Activated CD8-positive, alpha-beta memory T cell treated with anti-CD3 and anti-CD28 coated beads, Interleukin-2, amount 50 U/mL, for 48 hours (primary cell): Measurements from ENCODE around the gene C9orf40.

Source experiments
- DNase-seq: peaks from one replicate; pipeline ENCODE4 v3.0.0-alpha.2; 2020

Gene C9orf40, protein sequence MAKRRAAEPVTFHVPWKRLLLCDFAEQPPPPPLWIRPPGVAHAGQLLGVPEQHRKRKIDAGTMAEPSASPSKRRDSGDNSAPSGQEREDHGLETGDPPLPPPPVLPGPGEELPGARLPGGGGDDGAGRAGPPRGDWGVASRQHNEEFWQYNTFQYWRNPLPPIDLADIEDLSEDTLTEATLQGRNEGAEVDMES

DNA sequence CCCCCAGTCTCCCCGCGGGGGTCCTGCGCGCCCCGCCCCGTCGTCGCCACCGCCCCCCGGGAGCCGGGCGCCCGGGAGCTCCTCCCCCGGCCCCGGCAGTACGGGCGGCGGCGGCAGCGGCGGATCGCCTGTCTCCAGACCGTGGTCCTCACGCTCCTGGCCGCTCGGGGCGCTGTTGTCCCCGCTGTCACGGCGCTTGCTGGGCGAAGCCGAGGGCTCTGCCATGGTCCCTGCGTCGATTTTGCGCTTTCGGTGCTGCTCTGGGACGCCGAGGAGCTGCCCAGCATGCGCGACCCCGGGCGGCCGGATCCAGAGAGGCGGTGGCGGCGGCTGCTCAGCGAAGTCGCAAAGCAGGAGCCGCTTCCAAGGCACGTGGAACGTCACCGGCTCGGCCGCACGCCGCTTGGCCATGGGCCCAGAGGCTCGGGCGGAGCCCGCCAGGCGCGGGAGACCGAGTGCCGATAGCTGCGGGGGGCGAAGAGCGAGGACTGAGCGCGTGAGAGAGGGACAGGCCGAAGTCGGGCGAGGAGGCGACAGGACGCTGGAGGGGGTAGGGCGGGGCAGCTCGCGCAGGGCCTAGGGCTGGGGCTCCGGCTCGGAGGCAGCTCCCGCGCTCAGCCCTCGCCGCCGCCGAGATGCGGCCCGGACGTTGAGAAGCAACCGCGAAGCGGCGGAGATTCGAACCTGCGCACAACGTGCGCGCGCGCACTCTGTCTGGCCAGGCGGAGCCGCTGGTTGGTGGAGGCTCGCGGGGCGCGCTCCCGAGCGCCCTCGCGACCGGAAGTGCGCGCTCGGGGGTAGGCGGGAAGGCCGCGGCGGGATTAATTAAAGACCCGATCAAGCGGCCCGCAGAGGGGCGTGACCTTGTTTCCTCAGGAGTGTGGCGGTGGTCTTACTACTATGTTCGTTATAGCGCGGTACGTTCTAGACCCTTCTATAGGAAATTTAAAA is at the start of gene C9orf40:
Gene C9orf40, minus strand, starts transcription at position 712 of the 951 bp plus-strand sequence. Its CDS starts 301 bp downstream, at position 411.
- DNase-seq = peak; percentile 94

DNA sequence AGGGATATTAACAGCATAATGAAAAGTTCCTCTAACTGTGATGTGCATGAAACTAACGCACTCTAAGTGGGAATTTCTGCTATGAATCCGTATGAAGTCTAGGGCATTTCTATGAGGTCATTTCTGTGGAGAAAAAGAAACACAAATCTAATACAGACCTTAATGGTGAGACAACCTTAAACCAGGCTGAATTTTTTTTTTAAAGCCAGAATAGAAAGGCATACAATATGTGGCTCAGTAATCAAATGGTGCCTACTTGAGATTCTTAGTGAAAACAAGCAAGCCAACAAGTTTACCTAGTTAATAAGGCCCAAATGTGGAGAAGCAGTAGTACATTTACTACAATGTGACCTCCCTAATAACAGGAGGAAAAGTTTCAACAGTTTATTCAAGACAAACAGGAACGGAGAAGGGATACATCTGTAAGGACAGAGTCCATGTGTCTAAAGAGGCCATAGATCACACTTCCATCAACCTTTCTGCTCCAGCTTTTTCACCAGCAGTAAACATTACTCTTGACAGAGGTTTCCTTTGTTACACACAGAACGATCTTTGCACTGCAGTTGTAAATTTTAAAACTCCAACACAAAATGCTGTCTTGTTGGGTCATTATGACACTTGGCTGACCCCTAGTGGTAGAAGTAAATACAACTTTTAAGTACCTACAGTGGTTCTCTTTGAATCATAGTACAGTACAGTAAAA is 49.2 kb upstream of the C9orf40 start:
- no peak for DNase-seq

DNA sequence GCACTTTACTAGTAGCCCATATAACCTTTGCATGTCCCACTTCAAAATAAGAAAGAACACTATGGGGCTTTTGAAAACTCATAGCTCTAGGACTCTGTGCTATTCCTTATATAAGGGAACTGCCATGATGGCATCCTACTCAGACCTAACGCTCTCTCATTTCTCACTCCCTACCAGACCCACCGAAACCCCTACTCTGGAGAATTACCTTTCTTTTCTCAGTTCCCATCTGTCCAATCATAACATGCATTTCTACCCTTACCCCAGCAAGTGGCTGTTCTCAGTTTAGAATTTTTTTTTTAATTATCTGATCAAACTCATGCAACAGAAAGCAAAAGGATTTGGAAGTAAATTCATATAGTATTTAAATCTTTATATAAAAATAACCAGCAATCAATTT is 48.1 kb upstream of the C9orf40 start:
- no peak for DNase-seq

DNA sequence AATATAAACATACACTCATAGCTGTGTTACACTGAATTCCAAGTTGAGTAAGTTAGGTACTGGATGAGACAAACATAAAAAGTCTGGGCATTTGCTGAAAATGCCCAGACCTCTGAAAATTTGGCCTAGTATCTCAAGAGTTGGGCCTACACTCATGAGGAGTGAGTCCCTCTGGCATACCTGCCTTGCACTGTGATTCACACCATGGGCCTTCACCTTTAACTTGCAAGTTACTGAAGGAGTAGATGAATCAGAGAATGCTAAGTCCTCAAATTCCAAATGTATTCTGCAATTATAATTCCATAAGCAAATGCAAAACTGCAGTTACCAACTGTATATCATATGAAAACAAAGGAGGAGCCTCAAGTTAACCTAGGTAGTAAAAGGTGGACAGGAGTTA is 32.3 kb upstream of the C9orf40 start:
- no peak for DNase-seq

DNA sequence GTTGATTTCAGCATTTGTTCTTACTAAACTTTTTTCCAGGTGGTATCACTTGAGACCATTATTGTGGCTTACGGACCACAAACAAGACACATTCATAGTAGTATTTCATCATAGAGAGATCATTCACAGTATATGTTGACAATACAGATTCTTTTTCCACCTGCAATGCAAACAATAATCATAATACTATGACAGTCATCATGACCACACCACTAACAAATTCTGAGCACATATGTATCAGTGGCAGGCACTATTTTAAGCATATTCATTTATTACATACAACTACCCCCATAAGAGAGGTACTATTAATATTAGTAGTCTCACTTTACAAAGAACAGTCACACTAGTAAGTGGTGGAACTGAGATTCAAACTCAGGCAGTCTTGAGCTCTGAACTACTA is 31.0 kb upstream of the C9orf40 start:
- no peak for DNase-seq

DNA sequence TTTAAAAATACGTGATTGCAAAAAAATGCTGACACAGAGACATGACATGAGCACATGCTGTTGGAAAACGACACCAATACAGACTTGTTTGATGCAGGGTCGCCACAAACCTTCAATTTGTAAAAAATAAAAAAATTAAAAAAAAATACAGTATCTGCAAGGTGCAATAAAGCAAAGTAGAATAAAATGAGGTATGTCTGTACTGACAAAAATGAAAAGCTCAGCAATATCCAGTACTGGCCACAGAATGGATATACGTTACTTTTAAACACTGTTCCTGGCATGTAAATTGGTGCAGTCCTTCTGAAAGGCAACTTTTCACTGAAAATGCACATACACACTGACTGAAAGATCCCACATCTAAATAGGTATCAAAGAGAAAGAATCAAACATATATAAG is 27.1 kb upstream of the C9orf40 start:
- DNase-seq = no peak

DNA sequence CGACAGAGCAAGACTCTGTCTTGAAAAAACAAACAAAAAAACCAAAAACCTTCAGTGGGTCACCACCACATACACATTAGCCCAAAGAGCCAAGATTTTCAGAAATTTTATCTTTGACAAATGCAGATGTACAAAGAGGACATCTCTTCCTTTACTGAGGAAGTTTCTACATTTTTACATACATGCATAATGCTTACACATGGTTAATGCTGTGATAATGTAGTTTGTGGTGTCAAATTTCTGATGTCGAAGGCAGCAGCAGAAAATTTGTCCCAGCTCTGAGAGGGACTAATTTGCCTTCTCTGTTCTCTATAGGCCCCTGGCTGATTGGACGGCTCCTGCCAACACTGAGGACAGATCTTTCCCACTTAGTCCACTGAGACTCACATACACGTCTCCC is 24.6 kb upstream of the C9orf40 start:
- no peak for DNase-seq

DNA sequence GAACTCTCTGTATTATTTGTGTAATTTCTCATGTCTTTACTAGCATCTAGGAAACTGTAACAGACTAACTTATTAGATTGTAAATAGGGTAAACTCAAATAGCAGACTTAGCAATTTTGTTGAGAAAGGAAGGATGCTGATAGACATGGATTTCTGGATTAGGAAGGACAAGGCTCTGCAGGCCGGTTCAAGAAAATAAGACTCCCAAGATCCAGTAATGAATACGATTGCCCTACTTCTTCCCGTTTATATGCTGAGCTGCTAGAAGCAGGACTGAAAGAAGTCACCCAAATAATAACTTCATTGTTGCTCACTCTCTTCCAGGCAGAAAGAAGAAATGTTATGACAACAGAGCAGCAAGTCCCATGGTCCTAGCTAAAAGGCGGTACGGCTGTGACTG is 22.8 kb upstream of the C9orf40 start:
- no peak for DNase-seq

DNA sequence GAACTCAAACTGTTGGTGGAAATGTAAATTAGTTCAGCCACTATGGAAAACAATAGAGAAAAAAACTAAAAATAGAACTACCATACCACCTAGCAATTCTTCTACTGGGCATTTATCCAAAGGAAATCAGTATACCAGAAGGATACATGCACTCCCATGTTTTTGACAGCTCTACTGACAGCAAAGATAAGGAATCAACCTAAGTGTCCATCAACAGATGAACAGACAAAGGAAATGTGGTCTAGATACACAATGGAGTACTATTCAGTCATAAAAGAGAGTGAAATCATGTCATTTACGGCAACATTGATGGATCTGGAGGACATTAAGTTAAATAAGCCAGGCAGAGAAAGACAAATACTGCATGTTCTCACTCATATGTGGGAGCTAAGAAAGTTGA is 21.8 kb upstream of the C9orf40 start:
- no peak for DNase-seq

DNA sequence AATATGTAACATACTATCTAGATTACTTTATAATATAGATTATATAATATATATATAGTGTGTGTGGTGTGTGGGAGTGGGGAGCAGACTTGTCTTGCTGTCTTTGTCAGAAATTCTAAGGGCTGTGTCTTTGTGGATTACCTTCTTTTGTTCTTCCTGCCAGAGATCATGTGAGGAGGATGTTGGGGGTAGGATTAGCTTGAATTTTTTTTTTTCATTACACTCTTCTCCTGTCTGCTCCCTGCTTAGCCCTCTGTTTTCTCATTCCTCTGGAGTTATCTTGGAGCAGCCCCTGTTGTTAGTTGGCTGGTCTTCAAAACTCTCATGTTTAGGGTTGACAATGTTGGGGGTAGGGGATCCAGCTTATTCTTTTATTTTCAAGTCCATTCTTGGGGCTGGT is 21.0 kb upstream of the C9orf40 start:
- no peak for DNase-seq

DNA sequence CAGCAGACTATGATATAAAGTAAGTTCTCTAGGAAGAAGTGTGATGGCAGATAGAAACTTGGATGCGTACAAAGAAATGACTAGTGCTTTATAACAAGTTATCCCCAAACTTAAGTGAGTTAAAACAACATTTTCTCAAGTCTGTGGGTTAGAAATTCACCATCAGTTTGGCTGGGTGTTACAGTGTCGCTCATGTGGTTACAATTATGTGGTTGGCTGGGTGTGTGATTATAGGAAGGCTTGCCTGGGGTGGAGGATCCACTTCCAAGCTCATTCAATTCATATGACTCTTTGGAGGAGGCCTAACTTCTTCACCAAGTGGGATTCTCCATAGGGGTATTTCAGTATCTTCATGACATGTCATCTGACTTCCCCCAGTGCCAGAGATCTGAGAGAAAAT is 10.3 kb upstream of the C9orf40 start:
- DNase-seq = no peak

DNA sequence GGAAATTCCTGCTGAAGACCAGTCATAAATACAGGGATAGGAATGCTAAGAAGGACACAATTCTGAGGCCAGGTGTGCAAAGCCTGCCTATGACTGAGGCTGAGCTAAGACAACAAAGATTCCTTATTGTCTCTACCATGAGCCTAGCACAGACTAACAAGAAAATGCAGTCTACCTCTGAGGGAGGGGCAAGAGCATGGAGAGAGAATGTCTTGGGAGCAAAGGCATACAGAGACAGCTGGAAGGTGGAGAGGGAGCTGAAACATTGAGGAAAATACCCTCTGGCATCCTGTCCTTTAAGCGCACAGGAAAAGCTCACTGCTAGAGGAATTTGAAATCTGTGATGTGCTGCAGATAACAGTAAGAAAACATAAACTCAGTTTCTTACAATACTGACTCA is 8.8 kb upstream of the C9orf40 start:
- DNase-seq = no peak

DNA sequence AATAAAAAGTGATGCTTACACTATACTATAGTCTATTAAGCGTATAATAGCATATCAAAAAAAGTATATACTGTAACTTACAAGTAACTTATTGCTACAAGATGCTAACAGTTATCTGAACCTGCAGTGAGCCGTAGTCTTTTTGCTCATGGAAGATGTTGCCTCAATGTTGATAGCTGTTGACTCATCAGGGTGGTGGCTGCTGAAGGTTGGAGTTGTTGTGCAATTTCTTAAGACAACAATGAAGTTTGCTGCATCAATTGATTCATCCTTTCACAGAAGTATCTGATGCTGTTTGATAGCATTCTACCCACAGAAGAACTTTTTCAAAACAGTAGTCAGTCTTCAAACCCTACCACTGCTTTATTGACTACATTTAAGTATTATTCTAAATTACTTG is 7.8 kb upstream of the C9orf40 start:
- no peak for DNase-seq

DNA sequence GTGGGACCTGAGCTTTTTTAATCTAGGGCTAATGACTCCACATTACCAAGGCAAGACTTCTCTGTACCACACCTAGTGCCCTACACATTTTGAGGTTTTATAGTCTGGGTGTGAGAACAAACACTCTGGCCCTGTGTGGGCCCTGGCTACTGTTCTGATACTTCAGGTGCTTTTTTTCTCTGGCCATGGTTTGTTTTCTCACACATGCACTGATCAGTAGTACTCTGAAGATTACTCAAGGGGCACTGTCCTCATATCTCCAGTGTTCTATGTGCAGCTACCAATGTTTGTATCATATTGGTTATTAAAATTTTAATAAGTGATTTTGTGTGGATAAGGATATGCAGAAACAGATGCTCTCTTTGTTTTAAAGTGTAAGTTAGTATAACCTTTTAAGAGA is 5.9 kb upstream of the C9orf40 start:
- DNase-seq = no peak

DNA sequence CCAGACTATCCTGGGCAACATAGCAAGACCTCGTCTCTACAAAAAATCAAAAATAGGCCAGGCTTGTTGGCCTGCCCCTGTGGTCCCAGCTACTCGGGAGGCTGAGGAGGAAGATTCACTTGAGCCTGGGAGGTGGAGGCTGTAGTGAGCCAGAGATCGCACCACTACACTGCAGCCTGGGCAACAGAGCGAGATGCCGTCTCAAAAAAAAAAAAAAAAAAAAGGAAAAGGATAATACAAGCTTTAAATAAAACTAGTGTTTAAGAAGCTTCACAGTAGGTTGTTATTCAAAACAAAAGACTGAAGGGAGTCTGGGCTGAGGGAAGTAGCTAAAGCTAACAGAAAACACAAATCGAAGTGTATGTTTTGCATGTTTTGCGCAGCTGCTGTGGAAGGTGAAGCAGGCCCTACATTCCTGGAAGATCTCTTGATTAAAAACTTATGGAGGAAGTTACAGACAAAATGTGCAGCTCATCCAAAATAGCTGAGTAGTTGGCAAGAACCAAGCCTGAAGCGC is 581 bp upstream of the C9orf40 start:
- DNase-seq = no peak

DNA sequence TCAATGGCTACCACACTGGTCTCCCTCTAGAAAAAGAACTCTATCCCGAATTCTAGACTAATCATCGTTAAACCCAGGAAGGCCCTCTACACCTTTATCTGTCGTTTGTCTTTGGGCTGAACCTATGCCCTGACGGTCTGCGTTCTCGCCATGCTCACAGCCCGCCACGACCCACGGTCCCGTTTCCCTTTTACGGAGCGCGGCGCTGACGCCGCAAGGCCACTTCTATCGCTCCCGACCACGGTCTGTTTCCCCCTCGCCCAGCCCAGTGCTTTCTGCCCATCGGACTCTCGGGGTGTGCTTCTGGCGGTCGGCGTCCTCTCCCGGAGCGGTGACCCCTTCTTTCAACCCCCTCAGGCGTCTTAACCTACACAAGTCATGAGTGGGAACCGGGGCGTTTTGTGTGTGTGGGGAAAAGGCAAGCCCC is 974 bp downstream of the C9orf40 start:
- peak; percentile 77 for DNase-seq

DNA sequence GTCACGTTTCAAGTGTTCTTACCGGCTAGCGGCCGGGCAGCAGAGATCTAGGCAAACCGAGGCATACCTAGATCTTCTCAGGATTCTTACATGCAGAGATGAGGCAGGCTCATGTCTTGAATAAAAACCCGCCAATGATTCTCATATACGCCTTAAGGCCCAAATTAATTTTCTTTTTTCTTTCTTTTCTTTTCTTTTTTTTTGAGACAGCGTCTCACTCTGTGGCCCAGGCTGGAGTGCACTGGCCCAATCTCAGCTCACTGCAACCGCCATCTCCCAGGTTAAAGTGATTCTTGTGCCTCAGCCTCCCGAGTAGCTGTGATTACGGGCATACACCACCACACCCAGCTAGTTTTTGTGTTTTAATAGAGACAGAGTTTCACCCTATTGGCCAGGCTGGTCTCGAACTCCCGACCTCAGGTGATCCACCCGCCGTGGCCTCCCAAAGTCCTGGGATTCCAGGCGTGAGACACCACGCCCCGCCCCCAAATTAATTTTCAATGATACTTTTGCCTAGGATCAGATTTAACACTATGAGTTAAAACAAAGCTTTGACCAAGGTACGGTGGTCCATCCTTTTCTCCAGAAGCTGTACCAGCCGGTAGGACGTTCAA is 1.5 kb downstream of the C9orf40 start:
- no peak for DNase-seq

DNA sequence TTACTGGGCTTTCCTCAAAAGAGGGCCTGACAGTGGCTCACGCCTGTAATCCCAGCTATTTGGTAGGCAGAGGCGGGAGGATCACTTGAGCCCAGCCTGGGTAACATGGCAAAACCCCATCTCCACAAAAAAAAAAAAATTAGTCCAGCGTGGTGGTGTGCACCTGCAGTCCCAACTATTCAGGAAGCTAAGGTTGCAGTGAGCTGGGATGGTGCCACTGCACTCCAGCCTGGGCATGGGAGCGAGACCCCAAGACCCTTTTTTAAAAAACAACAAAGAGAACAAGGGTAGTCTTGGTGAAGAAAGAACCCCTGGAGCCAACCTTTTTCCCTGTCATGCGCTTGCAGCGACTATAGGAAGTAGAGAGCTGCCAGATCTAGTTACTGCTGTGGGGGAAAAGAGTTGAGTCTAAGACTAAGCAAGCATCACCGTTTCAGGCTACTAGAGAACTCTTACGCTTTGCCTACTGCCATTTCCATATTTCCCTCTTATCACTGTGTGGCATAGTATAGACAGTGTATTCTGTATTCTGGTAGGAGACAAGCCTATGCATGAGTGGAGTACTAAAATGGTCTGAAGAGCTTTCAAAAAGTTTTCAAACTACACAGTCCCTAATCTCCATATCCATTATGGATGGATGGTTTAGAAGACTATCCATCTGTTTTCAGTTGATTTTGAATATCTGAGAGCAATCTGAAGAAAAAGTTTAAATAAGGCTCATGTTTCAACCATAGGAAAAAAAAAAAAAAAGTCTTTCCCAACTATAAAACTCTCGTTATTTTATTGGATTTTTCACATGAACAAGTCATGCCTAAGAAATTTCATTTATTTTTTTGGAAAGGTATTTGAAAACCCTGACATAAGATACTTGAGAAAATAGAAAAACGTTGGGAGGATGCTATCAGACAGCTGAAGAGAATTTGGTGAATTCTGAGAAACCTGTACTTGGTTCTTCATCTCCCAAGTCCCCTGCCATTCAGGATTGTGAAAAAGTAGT is 2.6 kb downstream of the C9orf40 start:
- DNase-seq = no peak

DNA sequence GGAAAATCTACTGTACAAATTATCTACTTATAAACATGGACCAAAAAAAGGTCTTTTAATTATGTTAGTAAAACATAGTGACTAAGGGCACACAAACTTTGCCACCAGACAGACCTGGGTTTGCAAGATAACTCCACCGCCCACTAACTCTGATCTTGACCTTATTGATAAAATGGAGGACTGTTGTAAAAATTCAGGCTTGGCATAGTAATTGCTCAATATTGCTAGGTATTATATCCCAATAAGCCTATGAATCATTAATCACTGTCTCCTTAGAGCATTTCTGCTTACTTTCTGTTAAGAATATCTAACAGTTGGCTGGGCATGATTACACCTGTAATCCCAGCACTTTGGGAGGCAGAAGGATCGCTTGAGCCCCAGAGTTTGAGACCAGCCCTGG is 3.8 kb downstream of the C9orf40 start:
- no peak for DNase-seq

DNA sequence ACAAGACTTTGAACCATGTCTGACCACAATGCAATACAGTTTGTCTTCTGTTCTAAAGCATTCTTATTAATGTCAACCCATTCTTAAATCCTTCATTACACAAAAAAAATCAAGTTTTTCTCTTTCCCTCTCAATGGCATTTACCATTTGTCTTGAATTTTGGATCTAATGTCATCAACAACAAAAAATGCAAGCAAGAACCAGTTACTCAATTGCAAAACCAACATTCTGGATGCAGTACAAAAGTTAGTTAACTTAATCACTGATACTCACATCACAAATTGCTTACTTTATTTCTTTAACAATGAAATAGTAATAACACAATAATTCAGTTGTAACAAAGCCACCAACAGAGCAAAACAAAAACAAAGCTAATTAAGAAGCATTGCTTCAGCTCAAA is 6.0 kb downstream of the C9orf40 start:
- no peak for DNase-seq

DNA sequence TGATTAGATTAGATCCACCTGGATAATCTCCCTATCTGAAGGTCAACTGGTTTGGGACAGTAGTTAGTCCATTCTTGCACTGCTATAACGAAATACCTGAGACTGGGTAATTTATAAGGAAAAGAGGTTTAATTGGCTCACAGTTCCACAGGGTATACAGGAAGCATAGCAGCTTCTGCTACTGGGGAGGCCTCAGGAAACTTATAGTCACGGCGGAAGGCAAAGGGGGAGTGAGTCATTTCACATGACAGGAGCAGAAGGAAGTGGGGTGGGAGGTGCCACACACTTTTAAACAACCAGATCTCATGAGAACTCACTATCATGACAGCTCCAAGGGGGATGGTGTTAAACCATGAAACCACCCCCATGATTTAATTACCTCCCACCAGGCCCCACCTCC is 9.9 kb downstream of the C9orf40 start:
- no peak for DNase-seq

DNA sequence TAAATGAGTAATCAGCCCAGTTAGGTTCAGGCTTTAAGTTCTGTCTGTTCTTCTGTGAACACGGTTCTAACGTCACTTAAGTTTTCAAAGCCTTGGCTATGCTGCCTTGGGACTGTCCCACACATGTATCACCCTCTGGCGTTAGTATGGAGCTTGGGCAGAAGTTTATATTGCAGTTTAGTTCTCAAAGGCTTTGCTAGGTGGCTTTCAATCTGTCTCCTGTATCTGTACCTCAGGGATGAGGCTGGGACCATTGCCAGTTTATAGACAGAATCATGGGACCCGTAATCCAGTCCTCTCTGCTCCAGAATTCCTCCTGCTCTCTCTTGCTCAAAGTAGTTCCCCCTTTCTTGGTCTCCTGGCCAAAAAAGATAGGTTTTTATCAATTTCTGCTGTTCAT is 12.1 kb downstream of the C9orf40 start:
- no peak for DNase-seq
